Measurements from ENCODE around the gene ADGRG3. TPM values are rescaled to one million over a fixed set of nuclear protein-coding genes. Genes with fewer than 3 reads are reported as not detected.
A peak's percentile ranks its signal among the peaks of the same experiment; 100 is the strongest.

Gene ADGRG3
- total RNA-seq, 1 experiment from 2014 or later = not detected

GRCh38 chr16:57721356-57722209 lies 53.5 kb downstream of the ADGRG3 start:
- Mint-ChIP-seq H3K27ac (ENCODE audit: unreplicated experiment) (no peak overlapping the region), H3K27me3 (ENCODE audit: unreplicated experiment) (peaks cover 34% of the 10 kb centered on the region), H3K9me3 (ENCODE audit: low read depth, unreplicated experiment) (no peaks in the 10 kb centered on the region), H3K36me3 (ENCODE audit: insufficient read depth, unreplicated experiment) (no peaks in the 10 kb centered on the region), H3K4me1 (ENCODE audit: low read depth, unreplicated experiment) (no peaks in the 10 kb centered on the region), H3K4me3 (ENCODE audit: low read depth, unreplicated experiment) (no peak overlapping the region)
- no peak for DNase-seq
- TF ChIP-seq CTCF (IDR thresholded peaks at IDR 0.05; ENCODE audit: unreplicated experiment) = no peak
- BruUV-seq (replicated peaks) = no TSS peak
- CTCF ChIA-PET = no interaction called here
- intact Hi-C loops (cut with micrococcal nuclease; ENCODE audit: unreplicated experiment) = loop anchor here (2.0 to 5.0 kb wide), 2 partner anchors 73 to 129 kb away; no protein-coding TSS in a partner anchor

- peaks cover 31% of the 10 kb centered on the region for H3K27me3 Mint-ChIP-seq (ENCODE audit: unreplicated experiment)
- no peaks in the 10 kb centered on the region for H3K4me1 Mint-ChIP-seq (ENCODE audit: low read depth, unreplicated experiment)
- CTCF ChIA-PET = no interaction called here
- no peak overlapping the region for H3K27ac Mint-ChIP-seq (ENCODE audit: unreplicated experiment)
- intact Hi-C loops (cut with micrococcal nuclease; ENCODE audit: unreplicated experiment) = loop anchor here (5.0 kb wide), 1 partner anchor 130 kb away; no protein-coding TSS in a partner anchor
- H3K36me3 Mint-ChIP-seq (ENCODE audit: insufficient read depth, unreplicated experiment) = no peaks in the 10 kb centered on the region
- no TSS peak for BruUV-seq (replicated peaks)
- no peaks in the 10 kb centered on the region for H3K9me3 Mint-ChIP-seq (ENCODE audit: low read depth, unreplicated experiment)
- no peak for DNase-seq
- H3K4me3 Mint-ChIP-seq (ENCODE audit: low read depth, unreplicated experiment) = no peak overlapping the region
- no peak for TF ChIP-seq CTCF (IDR thresholded peaks at IDR 0.05; ENCODE audit: unreplicated experiment)
Measured at GRCh38 chr16:57722210-57722499, 54.0 kb downstream of the ADGRG3 start.

GRCh38 chr16:57722651-57723050 lies 54.5 kb downstream of the ADGRG3 start:
- H3K9me3 Mint-ChIP-seq (ENCODE audit: low read depth, unreplicated experiment) = no peaks in the 10 kb centered on the region
- DNase-seq = no peak
- no peak overlapping the region for H3K4me3 Mint-ChIP-seq (ENCODE audit: low read depth, unreplicated experiment)
- H3K36me3 Mint-ChIP-seq (ENCODE audit: insufficient read depth, unreplicated experiment) = no peaks in the 10 kb centered on the region
- intact Hi-C loops (cut with micrococcal nuclease; ENCODE audit: unreplicated experiment) = loop anchor here (5.0 kb wide), 1 partner anchor 130 kb away; no protein-coding TSS in a partner anchor
- H3K27ac Mint-ChIP-seq (ENCODE audit: unreplicated experiment) = no peak overlapping the region
- CTCF ChIA-PET = interaction anchor here (0.5 to 1.3 kb wide), 4 partner anchors 13 to 222 kb away, joined by 3 to 7 read pairs (median 4); partner anchors contain the start of gene KATNB1
- no TSS peak for BruUV-seq (replicated peaks)
- H3K4me1 Mint-ChIP-seq (ENCODE audit: low read depth, unreplicated experiment) = no peaks in the 10 kb centered on the region
- peaks cover 27% of the 10 kb centered on the region for H3K27me3 Mint-ChIP-seq (ENCODE audit: unreplicated experiment)
- TF ChIP-seq CTCF (IDR thresholded peaks at IDR 0.05; ENCODE audit: unreplicated experiment) = no peak

- H3K9me3 Mint-ChIP-seq (ENCODE audit: low read depth, unreplicated experiment) = no peaks in the 10 kb centered on the region
- CTCF ChIA-PET = interaction anchor here (0.5 to 1.4 kb wide), 5 partner anchors 12 to 223 kb away, joined by 3 to 7 read pairs (median 4); partner anchors contain the start of gene KATNB1
- H3K36me3 Mint-ChIP-seq (ENCODE audit: insufficient read depth, unreplicated experiment) = no peaks in the 10 kb centered on the region
- intact Hi-C loops (cut with micrococcal nuclease; ENCODE audit: unreplicated experiment) = loop anchor here (5.0 kb wide), 1 partner anchor 131 kb away; no protein-coding TSS in a partner anchor
- peak; percentile 42 for DNase-seq
- peaks cover 21% of the 10 kb centered on the region for H3K27me3 Mint-ChIP-seq (ENCODE audit: unreplicated experiment)
- peak; percentile 33 for TF ChIP-seq CTCF (IDR thresholded peaks at IDR 0.05; ENCODE audit: unreplicated experiment)
- no TSS peak for BruUV-seq (replicated peaks)
- no peaks in the 10 kb centered on the region for H3K4me1 Mint-ChIP-seq (ENCODE audit: low read depth, unreplicated experiment)
- no peak overlapping the region for H3K27ac Mint-ChIP-seq (ENCODE audit: unreplicated experiment)
- H3K4me3 Mint-ChIP-seq (ENCODE audit: low read depth, unreplicated experiment) = no peak overlapping the region
Measured at GRCh38 chr16:57723170-57723569, 55.1 kb downstream of the ADGRG3 start.

All from Calu3 (cell line).